Endothelial cell of umbilical vein (primary cell): ENCODE measurements around the gene ZC3H12A. TPM values are rescaled to one million over a fixed set of nuclear protein-coding genes. Genes with fewer than 3 reads are reported as not detected.

Experiments
- BruUV-seq: library from RNA; stranded (reverse); fragments of 400-500 nt; replicated peaks from 2 replicates; lab custom pipeline; 2021; lab: Mats Ljungman, UMichigan
- CTCF ChIA-PET: fragments of 300-600, 350-600 bp; sonication (Branson Sonifier 250); formaldehyde crosslinking; loops from one replicate; lab custom pipeline; 2021; ENCODE audit warnings: antibody characterized with exemption, inconsistent platforms; lab: Charles Lee
- POLR2A ChIA-PET: fragments of 300-600, 350-600 bp; sonication (Branson Sonifier 250); formaldehyde crosslinking; loops from one replicate; lab custom pipeline; 2021; ENCODE audit warnings: antibody characterized with exemption, inconsistent platforms; lab: Charles Lee
- DNase-seq: peaks from one replicate; pipeline ENCODE4 v3.0.0-alpha.2; 2011; ENCODE audit warnings: low read depth, low spot score
- FAIRE-seq: peaks from 2 replicates; lab custom pipeline; 2011; peaks lifted over from hg19 to GRCh38; lab: Jason Lieb, UNC
- H2AFZ ChIP-seq: 2 replicates; pipeline ENCODE4 v1.6.0; 2012; ENCODE audit warnings: low read depth, low read length, control low read depth, inconsistent platforms
- H3K27ac ChIP-seq: 2 replicates; pipeline ENCODE4 v1.5.1; 2011; ENCODE audit warnings: low read depth, mild to moderate bottlenecking, control low read depth, low read length, moderate library complexity; ENCODE audit not compliant: insufficient read depth
- H3K27me3 ChIP-seq, 2 experiments: 2 replicates each; pipeline versions ENCODE4 v1.6.0 to v1.6.1; 2011; ENCODE audit warnings: low read length in 2 of 2, mixed read lengths in 1 of 2; ENCODE audit not compliant: control insufficient read depth in 2 of 2, insufficient read depth in 2 of 2
- H3K36me3 ChIP-seq, 2 experiments: 2 replicates in 1 of 2; 3 replicates in 1 of 2; pipeline ENCODE4 v1.5.1; 2011; ENCODE audit warnings: low read length in 2 of 2, mild to moderate bottlenecking in 1 of 2, moderate library complexity in 1 of 2; ENCODE audit not compliant: control insufficient read depth in 2 of 2, insufficient read depth in 2 of 2; ENCODE audit errors: extremely low read depth in 1 of 2
- H3K4me1 ChIP-seq: 3 replicates; pipeline ENCODE4 v1.5.1; 2011; ENCODE audit warnings: mild to moderate bottlenecking, low read length; ENCODE audit not compliant: control insufficient read depth, insufficient read depth; ENCODE audit errors: extremely low read depth
- H3K4me2 ChIP-seq: 2 replicates; pipeline ENCODE4 v1.6.1; 2011; ENCODE audit warnings: low read length, control low read depth, mixed read lengths; ENCODE audit not compliant: insufficient read depth
- H3K4me3 ChIP-seq, 3 experiments: fragments of 200-600 bp in 1 of 3; sonication (generic), shearing (Covaris generic) in 1 of 3; replicated peaks in 1 of 3; 2 replicates each; pipeline ENCODE4 v1.5.1; 2011 to 2016; ENCODE audit warnings: control low read depth in 3 of 3, low read length in 3 of 3, mild to moderate bottlenecking in 2 of 3, inconsistent platforms in 1 of 3, low read depth in 1 of 3, moderate library complexity in 1 of 3; ENCODE audit not compliant: insufficient read depth in 1 of 3
- H3K79me2 ChIP-seq: 2 replicates; pipeline ENCODE4 v1.6.0; 2012; ENCODE audit warnings: low read length, inconsistent platforms; ENCODE audit not compliant: control insufficient read depth, insufficient read depth
- H3K9ac ChIP-seq: replicated peaks from 2 replicates; pipeline ENCODE3; 2011; ENCODE audit warnings: low read length, control low read depth; ENCODE audit not compliant: insufficient read depth; ENCODE audit errors: extremely low read depth
- H3K9me1 ChIP-seq: replicated peaks from 3 replicates; pipeline ENCODE4 v1.6.0; 2011; ENCODE audit warnings: mild to moderate bottlenecking, low read length; ENCODE audit not compliant: control insufficient read depth, insufficient read depth; ENCODE audit errors: extremely low read depth
- H3K9me3 ChIP-seq: replicated peaks from 2 replicates; pipeline ENCODE4 v1.5.1; 2012; ENCODE audit warnings: low read length, inconsistent platforms; ENCODE audit not compliant: control insufficient read depth, insufficient read depth
- H4K20me1 ChIP-seq: replicated peaks from 2 replicates; pipeline ENCODE3; 2011; ENCODE audit warnings: mild to moderate bottlenecking, low read length; ENCODE audit not compliant: control insufficient read depth, insufficient read depth; ENCODE audit errors: extremely low read depth
- CTCF ChIP-seq, 2 donors: IDR thresholded peaks; 1 replicate in 1 of 2; 2 replicates in 1 of 2; pipeline ENCODE4 v1.5.1; 2011; ENCODE audit warnings: low read length in 2 of 2, mild to moderate bottlenecking in 2 of 2, moderate library complexity in 2 of 2, control low read depth in 1 of 2, inconsistent platforms in 1 of 2, low read depth in 1 of 2; ENCODE audit not compliant: insufficient read depth in 1 of 2; ENCODE audit errors: extremely low read depth in 1 of 2
- JUN ChIP-seq: IDR thresholded peaks from 2 replicates; pipeline ENCODE4 v1.6.1; 2011; ENCODE audit warnings: borderline replicate concordance, low read depth; ENCODE audit not compliant: insufficient read length, insufficient read depth
- POLR2A ChIP-seq: IDR thresholded peaks from 2 replicates; pipeline ENCODE4 v1.6.1; 2012; ENCODE audit warnings: low read depth, mild to moderate bottlenecking, control low read depth, low read length
- POLR2AphosphoS5 ChIP-seq: IDR thresholded peaks from 2 replicates; pipeline ENCODE4 v1.6.1; 2012; ENCODE audit warnings: low read depth, mild to moderate bottlenecking, control low read depth, low read length, moderate library complexity; ENCODE audit not compliant: insufficient read depth
- dilution Hi-C: fragments of 300-500 bp; cut with MboI; formaldehyde crosslinking; loops from one replicate; pipeline ENCODE4 v1.15.0; 2019; ENCODE audit warnings: low sequenced_read_pairs; ENCODE audit not compliant: extremely low pct_ligation_motif_present
- intact Hi-C: fragments of 100-400 bp; cut with micrococcal nuclease; formaldehyde crosslinking; loops from one replicate; pipeline ENCODE4 v1.10.0; 2022
- polyA plus RNA-seq, 4 experiments: library from polyadenylated mRNA; depleted of rRNA in 3 of 4; stranded (reverse) in 3 of 4; unstranded in 1 of 4; fragments of >200 nt; gene quantifications; 2 replicates each; pipeline versions ENCODE4 v1.2.1 to v1.2.3, GENCODE V29; 2011 to 2012; ENCODE audit warnings: missing spikeins in 1 of 4
- total RNA-seq: library from RNA; stranded (reverse); gene quantifications from 2 replicates; pipeline ENCODE4 v1.2.3, GENCODE V29; 2021

Gene ZC3H12A
- total and polyA plus RNA-seq, 2 donors (not counting 3 experiments of a cell fraction or from before 2014, with no cell fraction given) = 6.3 to 9.4 TPM

DNA sequence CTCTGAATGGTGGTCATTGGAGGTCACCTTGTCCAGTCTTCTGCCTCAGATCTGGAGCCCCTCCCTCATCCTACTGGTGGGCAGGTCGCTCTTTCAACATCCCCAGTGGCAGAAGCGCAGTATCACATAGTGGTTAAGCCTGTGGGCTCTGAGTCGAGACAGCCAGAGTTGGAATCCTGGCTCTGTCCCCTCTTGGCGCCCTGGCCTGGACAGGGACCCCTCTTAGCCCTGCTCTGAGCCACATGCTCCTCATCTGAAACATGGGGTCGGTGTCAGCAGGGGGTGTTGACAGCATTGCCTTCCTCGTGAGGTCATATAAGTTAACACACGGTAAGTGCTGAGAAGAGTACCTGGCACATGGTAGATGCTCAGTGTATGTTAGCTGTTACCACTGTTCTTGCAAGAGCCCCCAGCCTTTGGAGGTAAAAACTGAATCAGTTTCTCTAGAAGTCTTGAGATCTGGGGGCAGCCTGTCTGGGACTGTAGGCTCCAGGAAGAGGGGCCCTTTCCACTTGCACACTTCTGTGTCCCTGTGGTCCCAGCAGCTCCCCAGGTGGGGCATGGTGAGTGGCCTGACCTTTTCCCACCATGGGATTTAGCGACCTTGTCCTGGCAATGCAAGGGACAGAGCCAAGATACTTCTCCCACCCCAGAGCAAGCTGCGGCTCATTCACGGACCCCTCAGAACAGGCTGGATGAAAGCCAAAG, 6.4 kb downstream of the ZC3H12A start:
- BruUV-seq = no TSS peak

More for the DNA sequence above, 6.4 kb downstream of the ZC3H12A start:
- Histone ChIP-seq H2AFZ (no peak overlapping the region), H3K4me3 (no peak overlapping the region), H3K27me3 (no peaks in the 10 kb centered on the region), H3K4me1 (peaks cover 45% of the 10 kb centered on the region), H3K9me1 (no peaks in the 10 kb centered on the region), H3K4me2 (no peak overlapping the region), H3K9me3 (no peaks in the 10 kb centered on the region), H4K20me1 (no peaks in the 10 kb centered on the region), H3K9ac (no peak overlapping the region), H3K36me3 (peaks cover 13 to 36% of the 10 kb centered on the region in 2 experiments), H3K79me2 (peaks cover 48% of the 10 kb centered on the region), H3K27ac (no peak overlapping the region)
- dilution Hi-C loops (no loop called here), intact Hi-C loops (no loop called here)
- ChIA-PET CTCF (no interaction called here), POLR2A (no interaction called here)
- no peak for TF ChIP-seq POLR2A
- TF ChIP-seq POLR2AphosphoS5 = no peak
- no peak for TF ChIP-seq JUN
- TF ChIP-seq CTCF (IDR thresholded peaks at IDR 0.05; ENCODE audit: extremely low read depth in 1 of 2, insufficient read depth in 1 of 2, low read depth in 1 of 2, low read length in 2 of 2) = no peak
- DNase-seq (no peak), FAIRE-seq (no peak)
